Liver (tissue), 3 donors: ENCODE data around the gene NDFIP1.

ENCODE experiments used
- CTCF ChIP-seq: fragments of 150-350 bp; IDR thresholded peaks from 2 replicates; pipeline ENCODE4 v1.5.1; 2017; ENCODE audit warnings: improper control_type of control experiment, low read depth, low read length; ENCODE audit not compliant: missing input control
- GABPA ChIP-seq, 2 donors: IDR thresholded peaks in 1 of 2; conservative IDR thresholded peaks in 1 of 2; 2 replicates each; pipeline ENCODE4 v1.6.1; 2016; ENCODE audit warnings: antibody characterized with exemption in 2 of 2, mild to moderate bottlenecking in 1 of 2, moderate library complexity in 1 of 2
- TAF1 ChIP-seq: conservative IDR thresholded peaks from 2 replicates; pipeline ENCODE4 v1.6.1; 2016; ENCODE audit warnings: antibody characterized with exemption, mild to moderate bottlenecking
- ZBTB33 ChIP-seq: IDR thresholded peaks from 2 replicates; pipeline ENCODE4 v1.6.1; 2016; ENCODE audit warnings: antibody characterized with exemption
- donor health status: healthy.
- donor health status: healthy.

GRCh38 chr5:142175039-142175438 lies 66.5 kb downstream of the NDFIP1 start:
- TF ChIP-seq CTCF (no peak), ZBTB33 (no peak), TAF1 (no peak), GABPA (IDR thresholded peaks at IDR 0.05 in 1 of 2, conservative IDR thresholded peaks at IDR 0.05 in 1 of 2) (no peak)
